Measurements from ENCODE around the gene TOR2A.

GRCh38 chr9:127714020-127714750 is 20.9 kb downstream of the TOR2A start:
- TF ChIP-seq CTCF (IDR thresholded peaks at IDR 0.05) (no peak), POLR2A (IDR thresholded peaks at IDR 0.05) (no peak), POLR2AphosphoS5 (IDR thresholded peaks at IDR 0.05) (no peak)

Measured in breast epithelium (tissue), 3 donors.